T-helper 2 cell (primary cell): ENCODE results near the gene TMEM156.

Source experiments
- DNase-seq, 5 experiments: peaks; one replicate each; pipeline versions ENCODE4 v3.0.0 to v3.0.0-alpha.2; 2012 to 2022

TMEM156 gene

GRCh38 chr4:38921151-38921550 is 111.1 kb downstream of the TMEM156 start:
- no peak for DNase-seq

GRCh38 chr4:38920677-38921076 is 111.5 kb downstream of the TMEM156 start:
- DNase-seq, result no peak

GRCh38 chr4:38920186-38920585 is 112.0 kb downstream of the TMEM156 start:
- no peak for DNase-seq

GRCh38 chr4:38919494-38919893 is 112.7 kb downstream of the TMEM156 start:
- no peak for DNase-seq

GRCh38 chr4:38917481-38918025 is 114.7 kb downstream of the TMEM156 start:
- no peak for DNase-seq
